ENCODE results near the gene FUBP1. TPM values are rescaled to one million over a fixed set of nuclear protein-coding genes. Genes with fewer than 3 reads are reported as not detected.

FUBP1 gene
- total and polyA plus RNA-seq, 2 of the 13 experiments (the other 11 are each of a cell fraction or from before 2014, with no cell fraction given) = 98.1 to 166 TPM

DNA sequence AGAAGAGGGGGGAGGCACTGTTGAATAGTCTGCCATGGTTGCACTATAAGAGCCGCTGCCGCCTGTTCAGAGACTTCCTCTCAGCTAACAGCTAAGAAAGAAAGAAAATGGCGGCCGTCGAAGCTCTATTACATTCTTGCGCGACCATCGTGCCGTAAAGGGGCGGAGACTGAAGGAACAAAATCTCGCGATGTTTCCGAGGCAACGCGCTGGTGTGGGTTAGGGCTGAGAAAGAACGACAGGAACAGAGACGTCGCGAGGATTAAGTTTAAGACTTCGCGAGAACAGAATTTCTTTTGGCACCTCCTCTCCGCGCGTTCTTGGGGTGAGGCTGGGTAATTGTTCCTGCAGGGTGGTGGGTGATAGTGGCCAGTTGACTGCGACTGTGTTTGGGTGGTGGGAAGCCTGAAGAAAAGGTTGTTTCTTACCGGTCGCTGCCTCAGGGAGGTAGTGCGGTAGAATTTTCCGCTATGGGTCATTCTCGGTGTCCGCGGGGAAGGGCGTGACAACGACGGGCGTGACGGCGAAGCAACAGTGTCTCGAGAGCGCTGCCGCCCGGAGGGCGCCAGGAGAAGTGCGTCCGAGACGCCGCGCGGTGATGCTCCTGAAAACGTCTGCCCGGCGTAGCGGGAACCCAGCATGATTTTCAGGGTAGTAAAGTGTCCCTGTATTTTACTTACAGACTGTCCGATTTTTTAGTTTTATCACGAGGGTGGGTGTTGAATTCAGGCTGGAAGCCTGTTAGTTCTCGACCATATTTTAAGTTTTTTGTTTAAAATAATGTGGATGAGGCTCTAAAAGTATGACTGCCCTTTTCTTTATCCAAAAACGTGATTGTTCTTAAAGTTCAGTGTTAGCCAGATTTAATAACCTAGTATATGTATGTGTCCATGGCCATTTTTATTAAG, at the start of gene FUBP1 (continued):
- TF ChIP-seq, protein P1, sequence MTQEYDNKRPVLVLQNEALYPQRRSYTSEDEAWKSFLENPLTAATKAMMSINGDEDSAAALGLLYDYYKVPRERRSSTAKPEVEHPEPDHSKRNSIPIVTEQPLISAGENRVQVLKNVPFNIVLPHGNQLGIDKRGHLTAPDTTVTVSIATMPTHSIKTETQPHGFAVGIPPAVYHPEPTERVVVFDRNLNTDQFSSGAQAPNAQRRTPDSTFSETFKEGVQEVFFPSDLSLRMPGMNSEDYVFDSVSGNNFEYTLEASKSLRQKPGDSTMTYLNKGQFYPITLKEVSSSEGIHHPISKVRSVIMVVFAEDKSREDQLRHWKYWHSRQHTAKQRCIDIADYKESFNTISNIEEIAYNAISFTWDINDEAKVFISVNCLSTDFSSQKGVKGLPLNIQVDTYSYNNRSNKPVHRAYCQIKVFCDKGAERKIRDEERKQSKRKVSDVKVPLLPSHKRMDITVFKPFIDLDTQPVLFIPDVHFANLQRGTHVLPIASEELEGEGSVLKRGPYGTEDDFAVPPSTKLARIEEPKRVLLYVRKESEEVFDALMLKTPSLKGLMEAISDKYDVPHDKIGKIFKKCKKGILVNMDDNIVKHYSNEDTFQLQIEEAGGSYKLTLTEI (CRISPR knock-in tag; conservative IDR thresholded peaks at IDR 0.05) = no peak
- TF ChIP-seq NRL (CRISPR knock-in tag; IDR thresholded peaks at IDR 0.05; ENCODE audit: borderline replicate concordance) = no peak; the same call in none of the 2 replicates
- TF ChIP-seq ETS1 (CRISPR knock-in tag; IDR thresholded peaks at IDR 0.05) = no peak
- TF ChIP-seq POGK (CRISPR knock-in tag; conservative IDR thresholded peaks at IDR 0.05) = no peak
- no peak for TF ChIP-seq ZNF775 (CRISPR knock-in tag; IDR thresholded peaks at IDR 0.05; ENCODE audit: borderline replicate concordance)
- TF ChIP-seq, protein P2, sequence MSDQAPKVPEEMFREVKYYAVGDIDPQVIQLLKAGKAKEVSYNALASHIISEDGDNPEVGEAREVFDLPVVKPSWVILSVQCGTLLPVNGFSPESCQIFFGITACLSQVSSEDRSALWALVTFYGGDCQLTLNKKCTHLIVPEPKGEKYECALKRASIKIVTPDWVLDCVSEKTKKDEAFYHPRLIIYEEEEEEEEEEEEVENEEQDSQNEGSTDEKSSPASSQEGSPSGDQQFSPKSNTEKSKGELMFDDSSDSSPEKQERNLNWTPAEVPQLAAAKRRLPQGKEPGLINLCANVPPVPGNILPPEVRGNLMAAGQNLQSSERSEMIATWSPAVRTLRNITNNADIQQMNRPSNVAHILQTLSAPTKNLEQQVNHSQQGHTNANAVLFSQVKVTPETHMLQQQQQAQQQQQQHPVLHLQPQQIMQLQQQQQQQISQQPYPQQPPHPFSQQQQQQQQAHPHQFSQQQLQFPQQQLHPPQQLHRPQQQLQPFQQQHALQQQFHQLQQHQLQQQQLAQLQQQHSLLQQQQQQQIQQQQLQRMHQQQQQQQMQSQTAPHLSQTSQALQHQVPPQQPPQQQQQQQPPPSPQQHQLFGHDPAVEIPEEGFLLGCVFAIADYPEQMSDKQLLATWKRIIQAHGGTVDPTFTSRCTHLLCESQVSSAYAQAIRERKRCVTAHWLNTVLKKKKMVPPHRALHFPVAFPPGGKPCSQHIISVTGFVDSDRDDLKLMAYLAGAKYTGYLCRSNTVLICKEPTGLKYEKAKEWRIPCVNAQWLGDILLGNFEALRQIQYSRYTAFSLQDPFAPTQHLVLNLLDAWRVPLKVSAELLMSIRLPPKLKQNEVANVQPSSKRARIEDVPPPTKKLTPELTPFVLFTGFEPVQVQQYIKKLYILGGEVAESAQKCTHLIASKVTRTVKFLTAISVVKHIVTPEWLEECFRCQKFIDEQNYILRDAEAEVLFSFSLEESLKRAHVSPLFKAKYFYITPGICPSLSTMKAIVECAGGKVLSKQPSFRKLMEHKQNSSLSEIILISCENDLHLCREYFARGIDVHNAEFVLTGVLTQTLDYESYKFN (CRISPR knock-in tag; conservative IDR thresholded peaks at IDR 0.05) = 0 out of 2 replicates have a peak, but pooled peaks have one; percentile 14
- TF ChIP-seq, protein P3, sequence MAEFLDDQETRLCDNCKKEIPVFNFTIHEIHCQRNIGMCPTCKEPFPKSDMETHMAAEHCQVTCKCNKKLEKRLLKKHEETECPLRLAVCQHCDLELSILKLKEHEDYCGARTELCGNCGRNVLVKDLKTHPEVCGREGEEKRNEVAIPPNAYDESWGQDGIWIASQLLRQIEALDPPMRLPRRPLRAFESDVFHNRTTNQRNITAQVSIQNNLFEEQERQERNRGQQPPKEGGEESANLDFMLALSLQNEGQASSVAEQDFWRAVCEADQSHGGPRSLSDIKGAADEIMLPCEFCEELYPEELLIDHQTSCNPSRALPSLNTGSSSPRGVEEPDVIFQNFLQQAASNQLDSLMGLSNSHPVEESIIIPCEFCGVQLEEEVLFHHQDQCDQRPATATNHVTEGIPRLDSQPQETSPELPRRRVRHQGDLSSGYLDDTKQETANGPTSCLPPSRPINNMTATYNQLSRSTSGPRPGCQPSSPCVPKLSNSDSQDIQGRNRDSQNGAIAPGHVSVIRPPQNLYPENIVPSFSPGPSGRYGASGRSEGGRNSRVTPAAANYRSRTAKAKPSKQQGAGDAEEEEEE (CRISPR knock-in tag; IDR thresholded peaks at IDR 0.05; ENCODE audit: borderline replicate concordance) = no peak
- TF ChIP-seq ZSCAN22 (CRISPR knock-in tag; IDR thresholded peaks at IDR 0.05) = no peak
- TF ChIP-seq ZNF501 (CRISPR knock-in tag; IDR thresholded peaks at IDR 0.05) = peak; percentile 74
- no peak for TF ChIP-seq TOPORS (CRISPR knock-in tag; IDR thresholded peaks at IDR 0.05)
- peak; percentile 40; the same call in 1 of the 2 replicates for TF ChIP-seq ZNF891 (CRISPR knock-in tag; IDR thresholded peaks at IDR 0.05)
- TF ChIP-seq GFI1 (CRISPR knock-in tag; IDR thresholded peaks at IDR 0.05; ENCODE audit: borderline replicate concordance) = no peak
- no peak for TF ChIP-seq ZNF562 (CRISPR knock-in tag; IDR thresholded peaks at IDR 0.05; ENCODE audit: borderline replicate concordance)
- no peak for TF ChIP-seq ATM (IDR thresholded peaks at IDR 0.05; ENCODE audit: borderline replicate concordance)
- TF ChIP-seq, protein P4, sequence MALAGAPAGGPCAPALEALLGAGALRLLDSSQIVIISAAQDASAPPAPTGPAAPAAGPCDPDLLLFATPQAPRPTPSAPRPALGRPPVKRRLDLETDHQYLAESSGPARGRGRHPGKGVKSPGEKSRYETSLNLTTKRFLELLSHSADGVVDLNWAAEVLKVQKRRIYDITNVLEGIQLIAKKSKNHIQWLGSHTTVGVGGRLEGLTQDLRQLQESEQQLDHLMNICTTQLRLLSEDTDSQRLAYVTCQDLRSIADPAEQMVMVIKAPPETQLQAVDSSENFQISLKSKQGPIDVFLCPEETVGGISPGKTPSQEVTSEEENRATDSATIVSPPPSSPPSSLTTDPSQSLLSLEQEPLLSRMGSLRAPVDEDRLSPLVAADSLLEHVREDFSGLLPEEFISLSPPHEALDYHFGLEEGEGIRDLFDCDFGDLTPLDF (CRISPR knock-in tag; IDR thresholded peaks at IDR 0.05) = 0 out of 2 replicates have a peak, but pooled peaks have one; percentile 45
